SK-N-DZ (cell line): Measurements from ENCODE around the gene ZNF808.
"Not testable (repeated sequence)": the region's sequence is repeated elsewhere in the genome, so short reads cannot be mapped to it uniquely, and the experiment has no call there.

Experiments
- DNase-seq: peaks from one replicate; pipeline ENCODE4 v3.0.0-alpha.2; 2015; ENCODE audit warnings: low spot score

The ZNF808 gene

GRCh38 chr19:52535771-52536447 is 8.4 kb downstream of the ZNF808 start:
- DNase-seq: no peak

- DNase-seq: no peak
Measured at GRCh38 chr19:52536448-52536800, 9.0 kb downstream of the ZNF808 start.

GRCh38 chr19:52538815-52539214 is 11.3 kb downstream of the ZNF808 start:
- DNase-seq: not testable (repeated sequence)

- not testable (repeated sequence) for DNase-seq
Measured at GRCh38 chr19:52541176-52541575, 13.7 kb downstream of the ZNF808 start.

GRCh38 chr19:52541608-52542007 is 14.1 kb downstream of the ZNF808 start:
- no peak for DNase-seq

- DNase-seq: not testable (repeated sequence)
Measured at GRCh38 chr19:52542541-52542940, 15.1 kb downstream of the ZNF808 start.

- no peak for DNase-seq
Measured at GRCh38 chr19:52542984-52543664, 15.7 kb downstream of the ZNF808 start.

GRCh38 chr19:52554216-52554971 is 26.9 kb downstream of the ZNF808 start:
- no peak for DNase-seq

- no peak for DNase-seq
Measured at GRCh38 chr19:52557231-52557995, 29.9 kb downstream of the ZNF808 start.

GRCh38 chr19:52558732-52559445 is 31.4 kb downstream of the ZNF808 start:
- peak; percentile 16 for DNase-seq

- DNase-seq: not testable (repeated sequence)
Measured at GRCh38 chr19:52561611-52562010, 34.1 kb downstream of the ZNF808 start.

- no peak for DNase-seq
Measured at GRCh38 chr19:52566121-52566520, 38.7 kb downstream of the ZNF808 start.

- DNase-seq: no peak
Measured at GRCh38 chr19:52566588-52566987, 39.1 kb downstream of the ZNF808 start.

GRCh38 chr19:52567921-52568320 is 40.5 kb downstream of the ZNF808 start:
- no peak for DNase-seq

- peak; percentile 48 for DNase-seq
Measured at GRCh38 chr19:52569638-52569999, 42.2 kb downstream of the ZNF808 start.

- DNase-seq: peak; percentile 82
Measured at GRCh38 chr19:52570000-52570861, 42.8 kb downstream of the ZNF808 start, which contains the start of gene ZNF701. TSS of gene ZNF701 (plus strand) at chr19:52570287. CDS start at chr19:52574148, 3,861 bp downstream.

GRCh38 chr19:52584736-52585440 is 57.4 kb downstream of the ZNF808 start:
- no peak for DNase-seq

GRCh38 chr19:52585604-52586003 is 58.1 kb downstream of the ZNF808 start:
- DNase-seq: no peak

GRCh38 chr19:52590728-52591127 is 63.3 kb downstream of the ZNF808 start:
- DNase-seq: no peak
